Cardiac ventricle fibroblast (primary cell): ENCODE data around the gene RBAK. TPM values are rescaled to one million over a fixed set of nuclear protein-coding genes. Genes with fewer than 3 reads are reported as not detected.

Experiments
- total RNA-seq: library from RNA; depleted of rRNA; stranded (reverse); fragments of >200 nt; gene quantifications from 2 replicates; pipeline ENCODE4 v1.2.3, GENCODE V29; 2015

Gene RBAK
- 6.9 and 7.8 TPM in 2 replicates for total RNA-seq

DNA sequence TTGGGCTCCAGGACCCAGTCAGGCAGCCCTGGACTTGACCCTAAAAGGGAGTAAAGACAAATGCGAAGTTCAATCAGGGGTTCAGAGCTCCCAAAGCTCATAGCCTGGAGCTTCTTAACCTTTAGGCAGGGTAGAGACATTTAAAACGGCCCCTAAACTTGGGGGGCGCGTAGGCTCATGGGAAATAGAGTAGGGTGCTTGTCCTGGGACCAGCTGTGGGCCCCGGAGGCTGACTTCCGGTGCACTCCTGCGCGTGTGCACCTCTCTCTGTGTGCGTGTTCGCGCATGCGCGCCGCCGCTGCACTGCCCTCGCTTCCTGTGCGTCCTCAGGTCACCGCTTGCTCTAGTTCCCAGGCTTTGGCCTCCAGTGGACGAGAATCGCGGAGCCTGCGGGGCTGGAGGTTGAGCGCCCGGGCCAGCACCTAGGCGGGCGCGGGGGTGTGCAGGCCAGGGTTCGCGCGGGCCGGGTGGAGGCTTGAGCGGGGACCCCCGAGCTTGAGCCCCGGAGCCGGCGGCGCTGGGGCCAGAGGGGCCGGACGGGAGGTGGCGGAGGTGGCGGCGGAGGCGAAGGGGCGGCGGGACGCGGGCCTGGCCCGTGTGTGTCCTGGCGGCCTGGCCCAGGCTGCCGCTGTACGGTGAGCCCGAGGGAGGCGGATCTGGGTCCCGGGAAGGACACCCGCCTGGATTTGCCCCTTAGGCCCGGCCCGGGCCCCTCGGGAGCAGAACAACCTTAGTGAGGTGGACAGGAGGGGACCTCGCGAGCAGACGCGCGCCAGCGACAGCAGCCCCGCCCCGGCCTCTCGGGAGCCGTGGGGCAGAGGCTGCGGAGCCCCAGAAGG, at the start of gene RBAK:
RBAK (plus strand) TSS at position 303 of the 839 bp plus-strand sequence. CDS start 2,217 bp downstream, outside the sequence.

Other genes starting within 250 kb of the RBAK start
- gene PAPOLB, start 183.8 kb upstream of the RBAK start, total RNA-seq = 0.24 TPM in 1 of 2 replicates, not detected in the other
- 0.19 and 1.3 TPM in 2 replicates for gene RADIL, start 162.1 kb upstream of the RBAK start, total RNA-seq
- not detected in 2 replicates for gene MMD2, start 86.7 kb upstream of the RBAK start, total RNA-seq
- 52.4 and 54.5 TPM in 2 replicates for gene WIPI2, start 144.4 kb downstream of the RBAK start, total RNA-seq
- gene SLC29A4, start 237.1 kb downstream of the RBAK start, total RNA-seq = 1.6 and 3.1 TPM in 2 replicates